Coronary artery (tissue), 2 donors: ENCODE measurements around the gene PNLIPRP2.

Experiments
- DNase-seq: peaks from one replicate; pipeline ENCODE4 v3.0.0-alpha.2; 2017; ENCODE audit warnings: low spot score
- H3K27ac ChIP-seq, 2 donors: fragments of 200-600 bp; sonication (generic); one replicate each; pipeline ENCODE4 v1.5.1; 2016 to 2019
- H3K4me3 ChIP-seq: fragments of 200-600 bp; sonication (generic); 2 replicates; pipeline ENCODE4 v1.5.1; 2016; ENCODE audit warnings: mild to moderate bottlenecking, moderate library complexity
- TF ChIP-seq, protein P1 (sequence below): fragments of 200-600 bp; sonication (generic); IDR thresholded peaks from one replicate; pipeline ENCODE4 v1.5.1; 2019; ENCODE audit warnings: antibody characterized with exemption

Gene PNLIPRP2

DNA sequence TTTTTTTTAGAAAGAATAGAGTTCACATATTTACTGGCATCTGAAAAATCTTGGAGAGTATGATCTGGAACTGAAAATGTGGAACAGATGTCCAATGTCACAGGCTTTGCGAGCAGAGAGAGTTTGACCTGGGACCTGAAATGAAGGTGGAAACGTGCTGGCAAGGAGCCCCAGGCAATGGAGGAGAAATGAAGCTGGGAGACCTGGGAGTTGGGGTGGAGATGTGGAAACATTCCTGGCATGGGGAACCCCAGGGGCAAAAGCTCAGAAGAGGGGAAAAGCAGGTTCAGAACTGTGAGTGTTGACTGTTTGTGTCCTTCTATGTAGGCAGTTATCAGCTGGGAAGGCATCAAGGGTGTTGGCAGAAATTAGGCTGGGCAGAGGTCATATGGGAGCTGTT lies 7.3 kb upstream of the PNLIPRP2 start:
- TF ChIP-seq, protein P1, sequence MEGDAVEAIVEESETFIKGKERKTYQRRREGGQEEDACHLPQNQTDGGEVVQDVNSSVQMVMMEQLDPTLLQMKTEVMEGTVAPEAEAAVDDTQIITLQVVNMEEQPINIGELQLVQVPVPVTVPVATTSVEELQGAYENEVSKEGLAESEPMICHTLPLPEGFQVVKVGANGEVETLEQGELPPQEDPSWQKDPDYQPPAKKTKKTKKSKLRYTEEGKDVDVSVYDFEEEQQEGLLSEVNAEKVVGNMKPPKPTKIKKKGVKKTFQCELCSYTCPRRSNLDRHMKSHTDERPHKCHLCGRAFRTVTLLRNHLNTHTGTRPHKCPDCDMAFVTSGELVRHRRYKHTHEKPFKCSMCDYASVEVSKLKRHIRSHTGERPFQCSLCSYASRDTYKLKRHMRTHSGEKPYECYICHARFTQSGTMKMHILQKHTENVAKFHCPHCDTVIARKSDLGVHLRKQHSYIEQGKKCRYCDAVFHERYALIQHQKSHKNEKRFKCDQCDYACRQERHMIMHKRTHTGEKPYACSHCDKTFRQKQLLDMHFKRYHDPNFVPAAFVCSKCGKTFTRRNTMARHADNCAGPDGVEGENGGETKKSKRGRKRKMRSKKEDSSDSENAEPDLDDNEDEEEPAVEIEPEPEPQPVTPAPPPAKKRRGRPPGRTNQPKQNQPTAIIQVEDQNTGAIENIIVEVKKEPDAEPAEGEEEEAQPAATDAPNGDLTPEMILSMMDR = no peak
- Histone ChIP-seq H3K4me3 (no peak overlapping the region), H3K27ac (no peak overlapping the region)
- no peak for DNase-seq

DNA sequence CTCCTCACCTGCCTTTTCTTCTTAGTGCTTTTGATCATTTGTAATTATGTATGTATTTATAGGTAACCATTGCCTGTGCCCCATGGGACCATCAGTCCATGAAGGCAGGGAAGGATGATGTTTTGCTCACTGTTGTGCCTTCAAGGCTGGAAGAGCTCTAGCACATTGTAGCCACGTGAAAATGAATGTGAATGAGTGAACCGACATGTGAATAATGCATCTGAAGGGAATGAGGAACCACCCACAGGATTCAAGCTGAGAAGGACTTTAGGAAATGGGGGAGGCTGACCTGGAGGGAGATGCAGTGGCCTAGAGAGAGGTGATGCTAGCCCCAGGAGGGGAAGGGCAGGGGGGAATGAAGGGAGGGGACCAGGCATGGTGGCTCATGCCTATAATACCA lies 6.0 kb upstream of the PNLIPRP2 start:
- no peak for DNase-seq
- TF ChIP-seq, protein P1 = no peak
- H3K4me3 ChIP-seq = no peak overlapping the region
- no peak overlapping the region for H3K27ac ChIP-seq

DNA sequence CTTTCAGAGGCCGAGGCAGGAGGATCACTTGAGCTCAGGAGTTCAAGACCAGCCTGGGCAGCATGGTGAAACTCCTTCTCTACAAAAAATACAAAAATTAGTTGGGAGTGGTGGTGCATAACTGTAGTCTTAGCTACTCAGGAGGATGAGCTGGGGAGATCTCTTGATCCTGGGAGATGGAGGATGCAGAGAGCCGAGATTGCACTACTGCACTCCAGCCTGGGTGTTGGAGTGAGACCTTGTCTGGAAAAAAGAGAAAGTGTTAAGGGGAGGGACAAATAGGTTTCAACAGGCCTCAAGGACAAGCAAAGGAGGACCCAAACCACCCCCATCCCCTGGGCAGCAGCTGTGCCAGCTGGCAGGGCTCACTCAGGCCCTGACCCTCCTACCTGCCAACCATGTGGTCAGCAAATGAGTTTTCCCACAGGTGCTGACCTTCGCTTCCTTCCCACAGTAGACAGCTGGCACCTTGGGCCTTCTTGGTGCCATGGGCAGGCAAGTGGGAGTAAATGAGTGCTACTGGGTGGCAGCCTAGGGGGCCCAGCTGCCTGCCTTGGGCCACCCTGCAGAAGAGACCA lies 5.5 kb upstream of the PNLIPRP2 start:
- no peak for DNase-seq

DNA sequence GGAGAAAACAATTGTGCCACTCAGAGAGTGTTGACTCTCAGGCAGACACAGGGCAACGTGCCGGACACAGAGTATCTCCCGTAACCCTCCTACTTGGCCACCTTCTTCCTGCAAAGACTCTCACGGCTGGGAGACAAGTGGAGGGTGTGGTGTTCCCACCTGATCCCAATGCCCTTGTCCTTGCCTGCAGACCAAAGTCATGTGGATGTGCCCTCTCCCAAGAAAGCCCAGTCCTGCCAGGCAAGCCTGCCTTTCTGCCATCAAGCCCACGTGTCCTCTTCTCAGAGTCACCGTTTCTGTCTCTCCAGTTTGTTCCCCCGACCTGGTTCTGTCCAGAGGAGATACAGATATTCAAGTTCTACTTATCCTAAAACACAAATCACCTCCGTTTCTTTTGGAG lies 723 bp downstream of the PNLIPRP2 start:
- no peak overlapping the region for H3K4me3 ChIP-seq
- TF ChIP-seq, protein P1 = no peak
- H3K27ac ChIP-seq = no peak overlapping the region
- no peak for DNase-seq

More for the DNA sequence above, 5.5 kb upstream of the PNLIPRP2 start:
- Histone ChIP-seq H3K4me3 (no peak overlapping the region), H3K27ac (no peak overlapping the region)
- TF ChIP-seq, protein P1 = no peak

DNA sequence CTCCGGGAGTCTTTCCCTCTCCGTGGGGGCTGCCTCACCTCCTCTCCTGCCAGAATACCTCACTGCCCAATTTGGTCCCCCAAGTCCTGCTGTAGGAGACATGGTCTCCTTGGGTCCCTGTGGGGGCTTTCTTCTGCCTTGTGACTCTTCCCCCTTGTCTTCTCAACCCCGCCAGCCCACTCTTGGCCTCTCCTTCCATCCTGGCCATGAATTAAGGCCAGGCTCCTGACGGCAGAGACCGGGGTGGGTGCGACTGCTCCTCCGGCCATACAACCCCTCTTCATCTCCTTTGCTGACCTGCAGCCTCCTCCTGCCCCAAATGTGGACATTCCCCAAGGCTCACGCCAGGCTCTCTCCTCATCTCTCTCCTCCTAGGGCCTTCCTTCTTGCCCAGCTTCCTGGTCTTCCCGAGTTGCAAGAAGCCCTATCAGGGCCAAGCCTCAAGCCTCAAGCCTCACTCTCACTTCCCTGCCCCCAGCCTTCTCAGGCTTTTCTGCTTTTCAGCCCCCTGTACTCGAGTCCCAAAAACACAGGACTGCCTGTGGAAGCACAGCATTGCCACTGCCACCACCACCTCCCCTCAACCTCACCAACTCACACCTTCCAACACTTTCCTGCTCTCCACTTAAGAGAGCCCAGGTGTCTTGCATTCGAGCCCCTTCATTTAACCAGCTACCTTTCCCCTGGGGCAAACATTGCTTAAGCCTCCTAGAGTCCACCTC lies 1.3 kb downstream of the PNLIPRP2 start:
- Histone ChIP-seq H3K4me3 (no peak overlapping the region), H3K27ac (no peak overlapping the region)
- no peak for DNase-seq
- TF ChIP-seq, protein P1 = no peak

DNA sequence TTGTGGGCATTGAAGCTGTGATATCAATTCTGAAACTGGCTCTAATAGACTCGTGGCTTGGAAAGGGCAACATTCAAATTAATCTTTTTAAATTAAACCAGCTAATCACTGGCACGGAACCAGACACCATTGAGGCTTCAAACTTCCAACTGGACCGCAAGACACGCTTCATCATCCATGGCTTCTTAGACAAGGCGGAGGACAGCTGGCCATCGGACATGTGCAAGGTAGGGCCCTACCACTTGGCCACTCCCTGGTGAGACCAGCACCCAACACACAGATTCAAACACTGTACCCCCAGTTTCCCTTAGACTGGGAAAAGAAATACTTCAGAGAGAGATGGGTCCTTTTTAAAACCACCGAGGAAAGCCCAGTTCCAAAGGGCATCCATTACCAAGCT lies 5.1 kb downstream of the PNLIPRP2 start:
- DNase-seq = no peak
- H3K4me3 ChIP-seq = no peak overlapping the region
- TF ChIP-seq, protein P1 = no peak

DNA sequence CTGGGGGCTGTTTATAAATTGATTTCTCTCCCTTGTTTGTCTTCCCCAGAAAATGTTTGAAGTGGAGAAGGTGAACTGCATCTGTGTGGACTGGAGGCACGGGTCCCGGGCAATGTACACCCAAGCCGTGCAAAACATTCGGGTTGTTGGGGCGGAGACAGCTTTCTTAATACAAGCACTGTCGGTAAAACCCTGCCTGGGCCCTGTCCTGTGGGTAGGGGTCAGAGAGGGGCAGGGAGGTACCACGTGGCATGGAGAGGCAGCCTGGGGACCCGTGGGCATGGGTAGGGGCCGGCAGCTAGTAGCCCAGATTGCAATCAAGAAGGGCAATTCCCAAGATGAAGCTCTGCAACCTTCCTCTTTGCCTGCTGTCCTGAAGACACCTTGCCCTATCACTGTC lies 6.1 kb downstream of the PNLIPRP2 start:
- DNase-seq = no peak
- TF ChIP-seq, protein P1 = no peak

More for the DNA sequence above, 5.1 kb downstream of the PNLIPRP2 start:
- H3K27ac ChIP-seq = no peak overlapping the region

More for the DNA sequence above, 6.1 kb downstream of the PNLIPRP2 start:
- Histone ChIP-seq H3K27ac (no peak overlapping the region), H3K4me3 (no peak overlapping the region)
